K562 (cell line): ENCODE measurements around the gene CXorf65. TPM values are rescaled to one million over a fixed set of nuclear protein-coding genes. Genes with fewer than 3 reads are reported as not detected.
A peak's percentile ranks its signal among the peaks of the same experiment; 100 is the strongest.

Experiments
- GABPB1 ChIP-seq: sonication (generic); formaldehyde crosslinking; IDR thresholded peaks from 2 replicates; pipeline ENCODE4 v1.8.0; 2022; ENCODE audit warnings: mild to moderate bottlenecking, missing genetic modification reagents
- KDM1A ChIP-seq, 2 experiments: fragments of 450-650 bp; IDR thresholded peaks; 2 replicates each; pipeline ENCODE4 v1.6.1; 2016; ENCODE audit warnings: mild to moderate bottlenecking in 2 of 2
- MTA1 ChIP-seq: fragments of 450-650 bp; IDR thresholded peaks from 2 replicates; pipeline ENCODE4 v1.6.1; 2017; ENCODE audit warnings: borderline replicate concordance
- RFX7 ChIP-seq: fragments of 250-450 bp; sonication (Bioruptor Pico); IDR thresholded peaks from 2 replicates; pipeline ENCODE4 v1.5.1; 2021; ENCODE audit warnings: mild to moderate bottlenecking
- polyA plus RNA-seq, 8 experiments: library from polyadenylated mRNA; depleted of rRNA in 4 of 8; stranded (reverse) in 5 of 8; unstranded in 3 of 8; fragments of >200 nt; fragmentation: Nextera tagmentation in 2 of 8; fragmentation: Illumina TruSeq in 1 of 8; extraction: Ambion mirVana in 2 of 8; extraction: Trizol in 1 of 8; gene quantifications; 2 replicates each; pipeline versions ENCODE4 v1.2.1 to v1.2.3, GENCODE V29; 2011 to 2014; ENCODE audit warnings: inconsistent platforms in 1 of 8, missing spikeins in 1 of 8
- total RNA-seq, 7 experiments: library from RNA; depleted of rRNA in 6 of 7; stranded (reverse); fragments of >200 nt in 6 of 7; fragmentation: Illumina TruSeq in 2 of 7; extraction: Trizol in 2 of 7; gene quantifications; 2 replicates each; pipeline versions ENCODE4 v1.2.1 to v1.2.3, GENCODE V29; 2011 to 2021; ENCODE audit warnings: low replicate concordance in 1 of 7
- TF ChIP-seq, protein P1 (sequence below): fragments of 450-650 bp; IDR thresholded peaks from 2 replicates; pipeline ENCODE4 v1.6.1; 2016; ENCODE audit warnings: low read depth

The CXorf65 gene
- total and polyA plus RNA-seq, 9 of the 15 experiments (the other 6 are each of a cell fraction or from before 2014, with no cell fraction given): 1.4 to 8.4 (median 2.9) TPM

DNA sequence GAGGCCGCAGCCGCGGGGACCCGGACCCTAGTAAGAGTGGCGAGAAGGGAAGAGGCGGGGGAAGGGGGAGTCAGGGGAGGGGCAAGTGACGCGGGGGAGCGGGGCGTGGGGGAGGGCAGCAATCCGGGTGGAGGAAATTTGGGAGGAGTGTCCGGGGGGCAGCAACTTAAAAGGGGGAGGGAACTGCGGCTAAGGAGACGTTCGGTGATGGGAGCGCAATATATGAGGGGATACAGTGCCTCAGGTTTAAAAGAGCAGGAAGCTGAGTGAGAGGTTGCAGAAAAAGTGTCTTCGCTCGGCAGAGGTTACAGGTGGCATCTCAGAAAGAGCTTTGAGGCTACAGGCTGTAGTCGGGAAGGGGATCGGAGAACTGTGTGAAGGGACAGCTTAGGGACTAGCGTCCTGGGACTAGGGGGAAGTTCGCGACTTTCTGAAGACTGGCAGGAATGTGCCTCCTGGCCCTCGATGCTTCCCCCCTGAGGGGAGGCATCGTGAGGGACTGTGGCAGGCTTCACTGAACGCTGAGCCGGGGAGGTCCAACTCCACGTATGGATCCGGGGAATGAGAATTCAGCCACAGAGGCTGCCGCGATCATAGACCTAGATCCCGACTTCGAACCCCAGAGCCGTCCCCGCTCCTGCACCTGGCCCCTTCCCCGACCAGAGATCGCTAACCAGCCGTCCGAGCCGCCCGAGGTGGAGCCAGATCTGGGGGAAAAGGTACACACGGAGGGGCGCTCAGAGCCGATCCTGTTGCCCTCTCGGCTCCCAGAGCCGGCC, 10.4 kb downstream of the CXorf65 start (continued):
- no peak for TF ChIP-seq GABPB1 (CRISPR knock-in tag)
- TF ChIP-seq, protein P1, sequence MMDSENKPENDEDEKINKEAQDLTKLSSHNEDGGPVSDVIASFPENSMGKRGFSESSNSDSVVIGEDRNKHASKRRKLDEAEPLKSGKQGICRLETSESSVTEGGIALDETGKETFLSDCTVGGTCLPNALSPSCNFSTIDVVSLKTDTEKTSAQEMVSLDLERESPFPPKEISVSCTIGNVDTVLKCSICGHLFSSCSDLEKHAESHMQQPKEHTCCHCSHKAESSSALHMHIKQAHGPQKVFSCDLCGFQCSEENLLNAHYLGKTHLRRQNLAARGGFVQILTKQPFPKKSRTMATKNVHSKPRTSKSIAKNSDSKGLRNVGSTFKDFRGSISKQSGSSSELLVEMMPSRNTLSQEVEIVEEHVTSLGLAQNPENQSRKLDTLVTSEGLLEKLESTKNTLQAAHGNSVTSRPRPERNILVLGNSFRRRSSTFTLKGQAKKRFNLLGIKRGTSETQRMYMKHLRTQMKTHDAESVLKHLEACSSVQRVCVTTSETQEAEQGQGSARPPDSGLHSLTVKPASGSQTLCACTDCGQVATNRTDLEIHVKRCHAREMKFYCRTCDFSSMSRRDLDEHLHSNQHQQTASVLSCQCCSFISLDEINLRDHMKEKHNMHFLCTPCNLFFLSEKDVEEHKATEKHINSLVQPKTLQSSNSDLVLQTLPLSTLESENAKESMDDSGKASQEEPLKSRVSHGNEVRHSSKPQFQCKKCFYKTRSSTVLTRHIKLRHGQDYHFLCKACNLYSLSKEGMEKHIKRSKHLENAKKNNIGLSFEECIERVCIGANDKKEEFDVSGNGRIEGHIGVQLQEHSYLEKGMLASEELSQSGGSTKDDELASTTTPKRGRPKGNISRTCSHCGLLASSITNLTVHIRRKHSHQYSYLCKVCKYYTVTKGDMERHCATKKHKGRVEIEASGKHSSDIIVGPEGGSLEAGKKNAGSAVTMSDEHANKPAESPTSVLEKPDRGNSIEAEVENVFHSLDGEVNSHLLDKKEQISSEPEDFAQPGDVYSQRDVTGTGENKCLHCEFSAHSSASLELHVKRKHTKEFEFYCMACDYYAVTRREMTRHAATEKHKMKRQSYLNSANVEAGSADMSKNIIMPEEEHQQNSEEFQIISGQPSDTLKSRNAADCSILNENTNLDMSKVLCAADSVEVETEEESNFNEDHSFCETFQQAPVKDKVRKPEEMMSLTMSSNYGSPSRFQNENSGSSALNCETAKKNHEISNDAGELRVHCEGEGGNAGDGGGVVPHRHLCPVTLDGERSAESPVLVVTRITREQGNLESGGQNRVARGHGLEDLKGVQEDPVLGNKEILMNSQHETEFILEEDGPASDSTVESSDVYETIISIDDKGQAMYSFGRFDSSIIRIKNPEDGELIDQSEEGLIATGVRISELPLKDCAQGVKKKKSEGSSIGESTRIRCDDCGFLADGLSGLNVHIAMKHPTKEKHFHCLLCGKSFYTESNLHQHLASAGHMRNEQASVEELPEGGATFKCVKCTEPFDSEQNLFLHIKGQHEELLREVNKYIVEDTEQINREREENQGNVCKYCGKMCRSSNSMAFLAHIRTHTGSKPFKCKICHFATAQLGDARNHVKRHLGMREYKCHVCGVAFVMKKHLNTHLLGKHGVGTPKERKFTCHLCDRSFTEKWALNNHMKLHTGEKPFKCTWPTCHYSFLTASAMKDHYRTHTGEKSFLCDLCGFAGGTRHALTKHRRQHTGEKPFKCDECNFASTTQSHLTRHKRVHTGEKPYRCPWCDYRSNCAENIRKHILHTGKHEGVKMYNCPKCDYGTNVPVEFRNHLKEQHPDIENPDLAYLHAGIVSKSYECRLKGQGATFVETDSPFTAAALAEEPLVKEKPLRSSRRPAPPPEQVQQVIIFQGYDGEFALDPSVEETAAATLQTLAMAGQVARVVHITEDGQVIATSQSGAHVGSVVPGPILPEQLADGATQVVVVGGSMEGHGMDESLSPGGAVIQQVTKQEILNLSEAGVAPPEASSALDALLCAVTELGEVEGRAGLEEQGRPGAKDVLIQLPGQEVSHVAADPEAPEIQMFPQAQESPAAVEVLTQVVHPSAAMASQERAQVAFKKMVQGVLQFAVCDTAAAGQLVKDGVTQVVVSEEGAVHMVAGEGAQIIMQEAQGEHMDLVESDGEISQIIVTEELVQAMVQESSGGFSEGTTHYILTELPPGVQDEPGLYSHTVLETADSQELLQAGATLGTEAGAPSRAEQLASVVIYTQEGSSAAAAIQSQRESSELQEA: no peak
- TF ChIP-seq KDM1A (IDR thresholded peaks at IDR 0.05): 0 out of 4 replicates have a peak, but pooled peaks of 1 of the 2 experiments have one; percentile 34
- no peak for TF ChIP-seq RFX7 (CRISPR knock-in tag)
- 0 out of 2 replicates have a peak, but pooled peaks have one; percentile 40 for TF ChIP-seq MTA1
